Smooth muscle cell (in vitro differentiated cells): ENCODE results near the gene OR1I1. TPM values are rescaled to one million over a fixed set of nuclear protein-coding genes. Genes with fewer than 3 reads are reported as not detected.

Experiments used
- DNase-seq: peaks from one replicate; lab custom pipeline; 2025; ENCODE audit not compliant: unreplicated experiment; lab: John Stamatoyannopoulos, UW
- H2AFZ ChIP-seq: fragments of 200-600 bp; sonication (generic); 2 replicates; pipeline ENCODE4 v1.6.0; 2016; ENCODE audit warnings: antibody characterized with exemption, low read depth, mild to moderate bottlenecking
- H3F3A ChIP-seq: fragments of 200-600 bp; sonication (generic); 2 replicates; pipeline ENCODE4 v1.6.0; 2017; ENCODE audit warnings: antibody characterized with exemption, low read depth
- H3K27ac ChIP-seq: fragments of 200-600 bp; sonication (generic); 2 replicates; pipeline ENCODE4 v1.5.1; 2016; ENCODE audit warnings: low read depth, mild to moderate bottlenecking
- H3K27me3 ChIP-seq: fragments of 200-600 bp; sonication (generic); 2 replicates; pipeline ENCODE4 v1.6.1; 2016; ENCODE audit warnings: low read depth, mild to moderate bottlenecking
- H3K36me3 ChIP-seq: fragments of 200-600 bp; sonication (generic); 2 replicates; pipeline ENCODE4 v1.5.1; 2016; ENCODE audit warnings: low read depth
- H3K4me1 ChIP-seq: fragments of 200-600 bp; sonication (generic); 2 replicates; pipeline ENCODE4 v1.5.1; 2016; ENCODE audit warnings: low read depth
- H3K4me2 ChIP-seq: fragments of 200-600 bp; sonication (generic); 2 replicates; pipeline ENCODE4 v1.6.0; 2016; ENCODE audit warnings: mild to moderate bottlenecking
- H3K4me3 ChIP-seq: fragments of 200-600 bp; sonication (generic); 2 replicates; pipeline ENCODE4 v1.5.1; 2016; ENCODE audit warnings: mild to moderate bottlenecking
- H3K79me2 ChIP-seq: fragments of 200-600 bp; sonication (generic); 2 replicates; pipeline ENCODE4 v1.6.0; 2016; ENCODE audit warnings: low read depth, mild to moderate bottlenecking
- H3K9ac ChIP-seq: fragments of 200-600 bp; sonication (generic); 2 replicates; pipeline ENCODE4 v1.6.0; 2016; ENCODE audit warnings: low read depth
- H3K9me3 ChIP-seq: fragments of 200-600 bp; sonication (generic); replicated peaks from 2 replicates; pipeline ENCODE4 v1.5.1; 2016; ENCODE audit warnings: low read depth
- H4K20me1 ChIP-seq: fragments of 200-600 bp; sonication (generic); 2 replicates; pipeline ENCODE4 v1.6.0; 2016; ENCODE audit warnings: low read depth
- WGBS: methylation state at CpG from one replicate; pipeline ENCODE4 v1.1.7; 2016; ENCODE audit warnings: low lambda C conversion rate; 5-methylcytosine and 5-hydroxymethylcytosine counted together
- polyA plus RNA-seq: library from polyadenylated mRNA; unstranded; fragments of >200 nt; fragmentation: Nextera tagmentation; extraction: Ambion mirVana; gene quantifications from 2 replicates; pipeline ENCODE4 v1.2.1, GENCODE V29; 2016
- total RNA-seq: library from RNA; depleted of rRNA; stranded (reverse); fragments of >200 nt; gene quantifications from 2 replicates; pipeline ENCODE4 v1.2.3, GENCODE V29; 2014
- TF ChIP-seq, protein P1 (sequence below): fragments of 200-600 bp; sonication (generic); IDR thresholded peaks from 2 replicates; pipeline ENCODE4 v1.5.1; 2017; ENCODE audit warnings: borderline replicate concordance, mild to moderate bottlenecking, antibody characterized with exemption; ENCODE audit not compliant: insufficient read depth, poor library complexity, severe bottlenecking

The OR1I1 gene
- total and polyA plus RNA-seq, 2 experiments from 2014 or later = not detected

DNA sequence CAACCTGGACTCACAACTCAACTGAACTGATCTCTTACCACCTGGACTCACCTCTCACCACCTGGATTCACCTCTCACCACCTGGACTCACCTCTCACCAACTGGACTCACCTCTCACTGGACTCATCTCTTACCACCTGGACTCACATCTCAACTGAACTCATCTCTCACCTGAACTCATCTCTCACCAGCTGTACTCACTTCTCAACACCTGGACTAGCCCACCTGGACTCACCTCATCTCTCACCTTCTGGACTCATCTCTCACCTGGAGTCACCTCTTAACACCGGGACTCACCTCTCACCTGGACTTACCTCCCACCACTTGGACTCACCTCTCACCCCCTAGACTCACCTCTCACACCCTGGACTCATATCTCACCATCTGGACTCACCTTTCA is 40.0 kb upstream of the OR1I1 start:
- no peaks in the 10 kb centered on the region for H3K4me1 ChIP-seq
- no peaks in the 10 kb centered on the region for H4K20me1 ChIP-seq
- no peak for DNase-seq
- TF ChIP-seq, protein P1, sequence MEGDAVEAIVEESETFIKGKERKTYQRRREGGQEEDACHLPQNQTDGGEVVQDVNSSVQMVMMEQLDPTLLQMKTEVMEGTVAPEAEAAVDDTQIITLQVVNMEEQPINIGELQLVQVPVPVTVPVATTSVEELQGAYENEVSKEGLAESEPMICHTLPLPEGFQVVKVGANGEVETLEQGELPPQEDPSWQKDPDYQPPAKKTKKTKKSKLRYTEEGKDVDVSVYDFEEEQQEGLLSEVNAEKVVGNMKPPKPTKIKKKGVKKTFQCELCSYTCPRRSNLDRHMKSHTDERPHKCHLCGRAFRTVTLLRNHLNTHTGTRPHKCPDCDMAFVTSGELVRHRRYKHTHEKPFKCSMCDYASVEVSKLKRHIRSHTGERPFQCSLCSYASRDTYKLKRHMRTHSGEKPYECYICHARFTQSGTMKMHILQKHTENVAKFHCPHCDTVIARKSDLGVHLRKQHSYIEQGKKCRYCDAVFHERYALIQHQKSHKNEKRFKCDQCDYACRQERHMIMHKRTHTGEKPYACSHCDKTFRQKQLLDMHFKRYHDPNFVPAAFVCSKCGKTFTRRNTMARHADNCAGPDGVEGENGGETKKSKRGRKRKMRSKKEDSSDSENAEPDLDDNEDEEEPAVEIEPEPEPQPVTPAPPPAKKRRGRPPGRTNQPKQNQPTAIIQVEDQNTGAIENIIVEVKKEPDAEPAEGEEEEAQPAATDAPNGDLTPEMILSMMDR = no peak
- H3K27me3 ChIP-seq = no peaks in the 10 kb centered on the region
- no peak overlapping the region for H3K4me2 ChIP-seq
- H3K9me3 ChIP-seq = peaks cover 3% of the 10 kb centered on the region
- H3K4me3 ChIP-seq = no peak overlapping the region
- H3K79me2 ChIP-seq = no peaks in the 10 kb centered on the region
- H3K9ac ChIP-seq = no peak overlapping the region
- WGBS = 79% methylated on average over 1 of the region's 1 CpG
- H2AFZ ChIP-seq = no peak overlapping the region
- H3K36me3 ChIP-seq = no peaks in the 10 kb centered on the region
- no peak overlapping the region for H3K27ac ChIP-seq
- no peaks in the 10 kb centered on the region for H3F3A ChIP-seq

GRCh38 chr19:15042826-15043225 is 39.2 kb upstream of the OR1I1 start:
- Histone ChIP-seq H3F3A (no peaks in the 10 kb centered on the region), H3K36me3 (no peaks in the 10 kb centered on the region), H3K4me2 (no peak overlapping the region), H3K4me3 (no peak overlapping the region), H4K20me1 (no peaks in the 10 kb centered on the region), H3K27ac (no peak overlapping the region), H3K9ac (no peak overlapping the region), H3K79me2 (no peaks in the 10 kb centered on the region), H3K9me3 (peaks cover 3% of the 10 kb centered on the region), H2AFZ (no peak overlapping the region), H3K27me3 (no peaks in the 10 kb centered on the region), H3K4me1 (no peaks in the 10 kb centered on the region)
- TF ChIP-seq, protein P1 = no peak
- 79% methylated on average over 2 of the region's 2 CpGs for WGBS
- DNase-seq = no peak

DNA sequence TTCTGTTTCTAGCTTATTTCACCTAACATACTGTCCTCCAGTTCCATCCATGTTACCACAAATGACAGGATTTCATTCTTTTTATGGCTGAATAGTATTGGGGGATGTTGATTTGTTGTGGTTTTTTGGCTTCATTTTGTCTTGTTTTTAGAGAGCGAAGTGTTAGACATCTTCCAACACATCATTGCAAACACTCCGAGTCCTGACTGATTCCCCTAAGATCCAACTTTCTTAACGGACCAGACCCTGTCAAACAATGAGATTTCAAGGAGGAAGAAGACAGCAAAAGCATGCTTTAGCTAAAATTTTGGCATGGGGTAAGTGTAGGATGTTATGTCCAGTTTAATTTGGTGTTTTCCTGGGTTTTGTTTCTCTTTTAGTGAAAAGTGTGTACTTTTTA is 36.5 kb upstream of the OR1I1 start:
- TF ChIP-seq, protein P1 = no peak
- no peak overlapping the region for H2AFZ ChIP-seq
- H3K36me3 ChIP-seq = no peaks in the 10 kb centered on the region
- no peak overlapping the region for H3K27ac ChIP-seq
- H3K79me2 ChIP-seq = no peaks in the 10 kb centered on the region
- H3F3A ChIP-seq = no peaks in the 10 kb centered on the region
- H3K27me3 ChIP-seq = no peaks in the 10 kb centered on the region
- no peak for DNase-seq
- H3K9me3 ChIP-seq = peaks cover 3% of the 10 kb centered on the region
- H3K9ac ChIP-seq = no peak overlapping the region
- H3K4me2 ChIP-seq = no peak overlapping the region
- H3K4me3 ChIP-seq = no peak overlapping the region
- no peaks in the 10 kb centered on the region for H3K4me1 ChIP-seq
- H4K20me1 ChIP-seq = no peaks in the 10 kb centered on the region
- 48% methylated on average over 3 of the region's 3 CpGs for WGBS

GRCh38 chr19:15047680-15048079 is 34.3 kb upstream of the OR1I1 start:
- H3K9ac ChIP-seq = no peak overlapping the region
- no peaks in the 10 kb centered on the region for H4K20me1 ChIP-seq
- H3K4me3 ChIP-seq = no peak overlapping the region
- H3K79me2 ChIP-seq = no peaks in the 10 kb centered on the region
- no peak overlapping the region for H3K27ac ChIP-seq
- H3F3A ChIP-seq = no peaks in the 10 kb centered on the region
- TF ChIP-seq, protein P1 = no peak
- no peak overlapping the region for H3K4me2 ChIP-seq
- H3K9me3 ChIP-seq = peaks cover 3% of the 10 kb centered on the region
- no peak overlapping the region for H2AFZ ChIP-seq
- no peak for DNase-seq
- H3K27me3 ChIP-seq = no peaks in the 10 kb centered on the region
- no peaks in the 10 kb centered on the region for H3K36me3 ChIP-seq
- 71% methylated on average over 11 of the region's 11 CpGs for WGBS
- no peaks in the 10 kb centered on the region for H3K4me1 ChIP-seq
